Measurements from ENCODE around the gene SDF2.

SDF2 gene

GRCh38 chr17:28598799-28599310 is 62.9 kb downstream of the SDF2 start, which contains the start of gene SPAG5:
SPAG5 (minus strand) TSS chr17:28599025; CDS start chr17:28598946, 79 bp downstream.
- TF ChIP-seq CTCF (IDR thresholded peaks at IDR 0.05; ENCODE audit: control extremely low read depth, extremely low read depth, low read depth, missing control alignments) = no peak
- ChIA-PET CTCF (interaction anchor here (0.8 to 3.3 kb wide), 9 partner anchors 12 to 114 kb away, joined by 3 to 23 read pairs (median 6); partner anchors contain the start of gene RSKR), POLR2A (interaction anchor here (0.8 to 1.2 kb wide), 9 partner anchors 12 to 238 kb away, joined by 3 to 8 read pairs (median 3); partner anchors contain the start of genes ALDOC, BLTP2, PIGS and RPL23A)
- DNase-seq (ENCODE audit: extremely low spot score) = peak; percentile 100

- no peak for DNase-seq (ENCODE audit: extremely low spot score)
- POLR2A ChIA-PET = interaction anchor here (0.9 kb wide), 1 partner anchor 27 kb away, joined by 3 read pairs; the partner anchor contains the start of gene PIGS
- CTCF ChIA-PET = interaction anchor here (1.5 to 2.6 kb wide), 4 partner anchors 14 to 51 kb away, joined by 4 to 9 read pairs (median 7); partner anchors contain the start of gene RSKR
- no peak for TF ChIP-seq CTCF (IDR thresholded peaks at IDR 0.05; ENCODE audit: control extremely low read depth, extremely low read depth, low read depth, missing control alignments)
Observed at GRCh38 chr17:28598389-28598788, 63.3 kb downstream of the SDF2 start.

Data from GM10248 (cell line).